DND-41 (cell line): Measurements from ENCODE around the gene VAPA.

Experiments
- EZH2 ChIP-seq: IDR thresholded peaks from 3 replicates; pipeline ENCODE4 v1.6.1; 2012; ENCODE audit warnings: borderline replicate concordance, low read depth, mild to moderate bottlenecking, moderate library complexity, low read length, inconsistent platforms; ENCODE audit not compliant: severe bottlenecking
- TF ChIP-seq, protein P1 (sequence below): IDR thresholded peaks from 2 replicates; pipeline ENCODE4 v1.5.1; 2012; ENCODE audit warnings: borderline replicate concordance, low read length, moderate library complexity, mild to moderate bottlenecking; ENCODE audit not compliant: poor library complexity, severe bottlenecking; ENCODE audit errors: extremely low read depth

DNA sequence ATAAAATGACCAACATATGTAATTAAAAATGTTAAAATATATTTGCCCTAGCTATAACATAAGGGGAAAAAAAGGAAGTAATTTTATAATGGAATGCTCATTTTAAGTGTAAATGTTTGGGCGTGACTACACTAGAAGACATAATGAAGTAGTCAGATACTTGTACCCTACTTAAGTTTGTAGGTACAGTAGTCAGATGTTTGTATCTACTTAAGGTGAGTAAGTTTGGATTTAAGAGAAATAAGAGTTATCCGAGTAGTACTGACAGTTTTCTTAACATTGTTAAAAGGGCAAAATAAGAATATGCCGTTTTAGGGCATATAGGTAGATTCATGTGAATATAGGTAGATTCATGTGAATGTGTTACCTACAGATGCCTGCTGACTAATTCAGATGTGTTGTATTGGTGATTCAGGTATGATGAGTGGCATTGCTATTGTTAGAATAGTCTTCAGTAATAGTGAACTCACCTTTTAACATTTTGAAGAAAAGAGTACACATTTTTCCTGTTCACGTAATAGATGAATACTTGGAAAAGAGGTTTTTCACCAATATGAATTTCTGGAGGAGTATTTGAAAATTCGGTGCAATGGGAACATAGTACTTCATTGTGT lies 14.9 kb downstream of the VAPA start:
- TF ChIP-seq, protein P1, sequence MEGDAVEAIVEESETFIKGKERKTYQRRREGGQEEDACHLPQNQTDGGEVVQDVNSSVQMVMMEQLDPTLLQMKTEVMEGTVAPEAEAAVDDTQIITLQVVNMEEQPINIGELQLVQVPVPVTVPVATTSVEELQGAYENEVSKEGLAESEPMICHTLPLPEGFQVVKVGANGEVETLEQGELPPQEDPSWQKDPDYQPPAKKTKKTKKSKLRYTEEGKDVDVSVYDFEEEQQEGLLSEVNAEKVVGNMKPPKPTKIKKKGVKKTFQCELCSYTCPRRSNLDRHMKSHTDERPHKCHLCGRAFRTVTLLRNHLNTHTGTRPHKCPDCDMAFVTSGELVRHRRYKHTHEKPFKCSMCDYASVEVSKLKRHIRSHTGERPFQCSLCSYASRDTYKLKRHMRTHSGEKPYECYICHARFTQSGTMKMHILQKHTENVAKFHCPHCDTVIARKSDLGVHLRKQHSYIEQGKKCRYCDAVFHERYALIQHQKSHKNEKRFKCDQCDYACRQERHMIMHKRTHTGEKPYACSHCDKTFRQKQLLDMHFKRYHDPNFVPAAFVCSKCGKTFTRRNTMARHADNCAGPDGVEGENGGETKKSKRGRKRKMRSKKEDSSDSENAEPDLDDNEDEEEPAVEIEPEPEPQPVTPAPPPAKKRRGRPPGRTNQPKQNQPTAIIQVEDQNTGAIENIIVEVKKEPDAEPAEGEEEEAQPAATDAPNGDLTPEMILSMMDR = no peak
- no peak for TF ChIP-seq EZH2
